Activated naive CD8-positive, alpha-beta T cell treated with anti-CD3 and anti-CD28 coated beads for 36 hours (primary cell): ENCODE results near the gene GGTLC2. TPM values are rescaled to one million over a fixed set of nuclear protein-coding genes. Genes with fewer than 3 reads are reported as not detected.
"Not testable (repeated sequence)": the region's sequence is repeated elsewhere in the genome, so short reads cannot be mapped to it uniquely, and the experiment has no call there.

ENCODE experiments used
- DNase-seq: peaks from one replicate; pipeline ENCODE4 v3.0.0; 2021
- H3K27ac Mint-ChIP-seq: one replicate; pipeline ENCODE4 v1.8.0; 2022; ENCODE audit warnings: mild to moderate bottlenecking, moderate library complexity, mixed read lengths
- H3K27me3 Mint-ChIP-seq: one replicate; pipeline ENCODE4 v1.8.0; 2022; ENCODE audit warnings: mild to moderate bottlenecking, mixed read lengths
- H3K36me3 Mint-ChIP-seq: one replicate; pipeline ENCODE4 v1.8.0; 2021; ENCODE audit warnings: mild to moderate bottlenecking, mixed read lengths
- H3K4me1 Mint-ChIP-seq: one replicate; pipeline ENCODE4 v1.8.0; 2021; ENCODE audit warnings: mixed read lengths
- H3K4me3 Mint-ChIP-seq: one replicate; pipeline ENCODE4 v1.8.0; 2022; ENCODE audit warnings: mild to moderate bottlenecking, moderate library complexity, mixed read lengths
- H3K9me3 Mint-ChIP-seq: one replicate; pipeline ENCODE4 v1.8.0; 2022; ENCODE audit warnings: mixed read lengths
- total RNA-seq, 2 experiments: library from RNA; stranded (reverse); gene quantifications; one replicate each; pipeline ENCODE4 v1.2.3, GENCODE V29; 2021

GGTLC2 gene
- total RNA-seq, 2 experiments from 2014 or later, result not detected

- not testable (repeated sequence) for H3K36me3 Mint-ChIP-seq, H3K4me3 Mint-ChIP-seq, DNase-seq, H3K27me3 Mint-ChIP-seq, H3K4me1 Mint-ChIP-seq, H3K27ac Mint-ChIP-seq, H3K9me3 Mint-ChIP-seq
Observed at GRCh38 chr22:22652102-22652501, 7.7 kb downstream of the GGTLC2 start.

DNA sequence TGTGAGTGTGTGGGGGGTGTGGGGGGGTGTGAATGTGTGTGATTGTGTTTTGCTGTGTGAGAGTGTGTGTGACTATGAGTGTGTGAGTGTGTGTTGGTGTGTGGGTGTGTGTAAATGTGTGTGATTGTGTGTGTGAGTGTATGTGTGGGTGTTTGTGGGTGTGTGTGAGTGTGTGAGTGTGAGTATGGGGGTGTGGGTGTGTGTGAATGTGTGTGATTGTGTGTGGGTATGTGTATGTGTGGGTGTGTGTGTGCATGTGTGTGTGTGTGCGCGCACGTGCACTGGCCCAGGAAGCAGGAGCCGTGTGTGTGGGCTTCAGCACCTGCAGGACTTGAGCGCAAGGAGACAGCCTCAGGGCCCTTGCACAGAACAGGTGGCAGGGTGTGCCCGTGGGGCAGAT is 8.2 kb downstream of the GGTLC2 start:
- H3K27me3 Mint-ChIP-seq, H3K4me1 Mint-ChIP-seq, H3K27ac Mint-ChIP-seq, DNase-seq, H3K9me3 Mint-ChIP-seq, H3K36me3 Mint-ChIP-seq, H3K4me3 Mint-ChIP-seq: not testable (repeated sequence)

DNA sequence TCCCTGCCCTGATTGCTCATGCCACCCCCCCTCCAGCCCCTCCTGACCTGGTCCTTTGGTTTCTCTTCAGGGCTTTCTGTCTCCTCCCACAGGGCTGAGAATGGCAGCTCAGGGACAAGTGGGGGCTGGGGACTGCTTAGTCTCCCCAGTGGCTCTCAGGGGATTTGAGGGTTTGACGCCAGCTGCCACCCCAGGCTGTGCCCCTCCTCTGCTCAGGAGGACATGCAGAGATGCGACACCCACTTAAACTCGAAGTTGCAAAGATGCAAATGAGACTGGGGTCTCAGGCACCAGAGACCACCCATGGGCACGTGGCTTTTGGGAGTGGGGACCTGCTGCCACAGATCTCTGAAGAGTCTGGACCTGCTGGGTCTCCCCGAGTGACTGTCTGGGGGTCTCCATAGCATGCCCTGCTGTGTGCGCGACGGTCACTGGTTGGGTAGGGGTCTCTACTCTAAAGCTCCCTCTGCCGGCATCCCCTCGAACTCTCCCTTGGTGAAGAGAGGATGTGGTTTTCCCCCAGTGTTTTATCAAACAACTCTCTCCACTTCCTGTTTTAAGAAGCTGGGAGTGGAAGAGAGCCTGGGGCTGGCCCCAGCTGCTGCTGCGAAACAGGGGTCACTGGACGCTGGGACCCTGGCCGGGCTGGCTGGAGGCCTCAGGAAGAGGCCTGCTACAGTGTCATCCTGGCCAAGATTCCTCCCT is 9.4 kb downstream of the GGTLC2 start:
- not testable (repeated sequence) for H3K4me3 Mint-ChIP-seq, H3K27me3 Mint-ChIP-seq, H3K36me3 Mint-ChIP-seq, H3K9me3 Mint-ChIP-seq, H3K27ac Mint-ChIP-seq, H3K4me1 Mint-ChIP-seq, DNase-seq

DNA sequence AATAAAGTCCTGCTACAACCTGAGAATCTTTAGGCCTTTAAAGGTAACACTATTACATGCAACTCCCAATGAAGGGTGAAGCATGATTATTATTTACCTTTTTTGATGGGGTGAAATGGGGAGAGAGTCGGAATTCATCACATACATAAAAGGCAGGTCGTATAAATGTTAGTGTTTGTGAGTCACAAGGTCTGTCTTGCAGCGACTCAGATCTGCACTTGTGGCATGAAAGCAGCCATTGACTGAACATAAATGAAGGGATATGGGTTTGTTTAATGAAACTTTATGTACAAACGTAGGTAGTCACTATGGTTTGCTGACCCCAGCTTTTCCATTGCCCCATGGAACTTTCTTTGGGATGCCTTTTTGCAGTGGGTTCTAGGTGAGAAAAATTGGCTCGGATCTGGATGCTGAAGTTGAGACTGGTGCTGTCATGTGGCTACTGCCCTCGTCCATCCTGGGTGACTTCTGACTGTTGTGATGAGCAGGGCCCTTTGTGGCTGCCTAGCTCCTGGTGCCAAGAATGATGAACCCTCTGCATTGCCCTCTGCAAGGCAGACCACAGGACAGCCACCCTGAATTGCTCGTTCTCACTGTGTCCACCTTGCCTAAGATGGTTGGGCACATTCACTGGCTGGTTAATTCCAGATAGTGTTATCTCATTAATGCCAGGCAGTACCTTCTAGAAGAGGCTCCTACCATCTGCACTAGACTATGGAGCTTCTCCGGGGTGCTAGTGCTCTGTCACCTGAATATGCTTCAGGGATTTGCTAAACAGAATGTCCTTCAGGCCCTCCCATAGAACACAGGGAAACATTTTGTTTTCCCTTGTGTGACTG is 11.3 kb downstream of the GGTLC2 start:
- H3K36me3 Mint-ChIP-seq, result no peaks in the 10 kb centered on the region
- H3K4me3 Mint-ChIP-seq, result no peak overlapping the region
- no peak for DNase-seq
- no peaks in the 10 kb centered on the region for H3K9me3 Mint-ChIP-seq
- H3K4me1 Mint-ChIP-seq, result peaks cover 2% of the 10 kb centered on the region
- no peaks in the 10 kb centered on the region for H3K27me3 Mint-ChIP-seq
- no peak overlapping the region for H3K27ac Mint-ChIP-seq

DNA sequence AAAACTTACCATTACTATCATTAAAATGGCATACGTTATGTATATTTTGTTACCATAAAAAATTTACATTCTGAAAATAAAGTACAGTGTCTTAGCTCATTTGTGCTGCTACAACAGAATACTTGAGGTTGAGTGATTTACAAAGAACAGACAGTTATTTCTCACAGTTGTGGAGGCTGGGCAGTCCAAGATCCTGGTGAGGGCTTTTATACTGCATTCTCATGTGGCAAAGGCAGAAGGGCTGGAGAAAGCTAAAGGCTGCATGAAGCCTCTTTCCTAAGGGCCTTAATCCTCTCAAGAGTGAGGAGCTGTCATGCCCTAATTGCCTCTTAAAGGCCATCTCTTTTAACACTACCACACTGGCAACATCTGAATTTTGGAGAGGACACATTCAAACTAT is 13.3 kb downstream of the GGTLC2 start:
- DNase-seq, result no peak
- Mint-ChIP-seq H3K4me3 (no peak overlapping the region), H3K27ac (no peak overlapping the region), H3K9me3 (no peaks in the 10 kb centered on the region), H3K27me3 (no peaks in the 10 kb centered on the region), H3K36me3 (no peaks in the 10 kb centered on the region), H3K4me1 (peaks cover 2% of the 10 kb centered on the region)

GRCh38 chr22:22661275-22661674 is 16.9 kb downstream of the GGTLC2 start:
- Mint-ChIP-seq H3K4me3 (no peak overlapping the region), H3K4me1 (no peaks in the 10 kb centered on the region), H3K27ac (no peak overlapping the region), H3K27me3 (no peaks in the 10 kb centered on the region), H3K36me3 (no peaks in the 10 kb centered on the region), H3K9me3 (no peaks in the 10 kb centered on the region)
- no peak for DNase-seq

DNA sequence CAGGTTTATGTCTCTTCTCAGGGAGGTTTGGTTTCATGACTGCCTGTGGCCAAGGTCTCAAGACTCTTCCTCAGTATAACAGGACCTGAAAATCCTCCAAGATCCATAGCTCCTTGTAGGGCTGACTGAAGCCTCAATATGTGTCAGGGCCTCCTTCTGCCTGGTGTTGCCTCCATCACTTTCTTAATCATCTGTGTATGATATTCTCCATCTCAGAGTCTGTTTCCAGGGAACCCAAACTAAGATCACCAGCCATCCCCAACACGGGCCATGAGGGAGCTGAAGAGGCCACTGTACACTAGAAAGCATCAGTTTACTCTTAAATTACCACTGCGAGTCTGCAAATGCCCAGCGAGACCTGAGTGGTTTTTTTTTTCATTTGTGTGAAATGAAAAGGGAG is 17.7 kb downstream of the GGTLC2 start:
- no peaks in the 10 kb centered on the region for H3K36me3 Mint-ChIP-seq
- no peaks in the 10 kb centered on the region for H3K27me3 Mint-ChIP-seq
- no peak for DNase-seq
- no peaks in the 10 kb centered on the region for H3K4me1 Mint-ChIP-seq
- no peak overlapping the region for H3K4me3 Mint-ChIP-seq
- H3K9me3 Mint-ChIP-seq, result no peaks in the 10 kb centered on the region
- no peak overlapping the region for H3K27ac Mint-ChIP-seq

- H3K36me3 Mint-ChIP-seq, result no peaks in the 10 kb centered on the region
- no peaks in the 10 kb centered on the region for H3K4me1 Mint-ChIP-seq
- no peaks in the 10 kb centered on the region for H3K9me3 Mint-ChIP-seq
- no peaks in the 10 kb centered on the region for H3K27me3 Mint-ChIP-seq
- no peak for DNase-seq
- H3K27ac Mint-ChIP-seq, result no peak overlapping the region
- H3K4me3 Mint-ChIP-seq, result no peak overlapping the region
Observed at GRCh38 chr22:22663861-22664800, 19.7 kb downstream of the GGTLC2 start.

- Mint-ChIP-seq H3K27ac (no peak overlapping the region), H3K9me3 (no peaks in the 10 kb centered on the region), H3K4me3 (no peak overlapping the region), H3K4me1 (no peaks in the 10 kb centered on the region), H3K36me3 (no peaks in the 10 kb centered on the region), H3K27me3 (no peaks in the 10 kb centered on the region)
- DNase-seq, result peak; percentile 23
Observed at GRCh38 chr22:22666307-22667091, 22.1 kb downstream of the GGTLC2 start.

DNA sequence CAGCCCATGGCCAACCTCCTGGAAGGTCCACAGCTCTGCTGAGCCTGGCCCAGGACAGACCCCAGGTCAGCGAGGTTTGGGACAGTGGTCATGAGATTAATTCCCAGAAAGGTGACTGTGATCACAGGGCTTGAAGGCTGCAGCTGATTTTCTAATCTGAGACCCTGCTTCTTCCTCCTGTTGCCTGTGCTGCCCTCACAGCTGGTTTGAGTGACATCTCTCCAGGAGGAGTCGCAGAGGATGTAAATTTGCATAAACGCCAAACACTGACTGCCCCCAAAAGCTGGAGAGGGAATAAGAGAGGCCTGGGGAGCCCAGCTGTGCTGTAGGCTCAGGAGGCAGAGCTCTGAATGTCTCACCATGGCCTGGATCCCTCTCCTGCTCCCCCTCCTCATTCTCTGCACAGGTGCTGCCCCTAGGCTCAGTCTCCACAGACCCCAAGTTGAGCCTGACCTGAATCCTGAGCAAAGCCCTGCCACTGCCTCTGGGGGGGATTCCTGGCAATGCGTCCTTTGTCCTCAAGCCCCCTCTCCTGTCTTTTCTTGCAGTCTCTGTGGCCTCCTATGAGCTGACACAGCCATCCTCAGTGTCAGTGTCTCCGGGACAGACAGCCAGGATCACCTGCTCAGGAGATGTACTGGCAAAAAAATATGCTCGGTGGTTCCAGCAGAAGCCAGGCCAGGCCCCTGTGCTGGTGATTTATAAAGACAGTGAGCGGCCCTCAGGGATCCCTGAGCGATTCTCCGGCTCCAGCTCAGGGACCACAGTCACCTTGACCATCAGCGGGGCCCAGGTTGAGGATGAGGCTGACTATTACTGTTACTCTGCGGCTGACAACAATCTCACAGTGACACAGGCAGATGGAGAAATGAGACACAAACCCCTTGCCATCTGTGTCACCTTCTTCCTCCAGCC is 23.8 kb downstream of the GGTLC2 start:
- Mint-ChIP-seq H3K4me3 (no peak overlapping the region), H3K27ac (no peak overlapping the region), H3K9me3 (no peaks in the 10 kb centered on the region), H3K4me1 (no peaks in the 10 kb centered on the region), H3K27me3 (peaks cover 4% of the 10 kb centered on the region), H3K36me3 (no peaks in the 10 kb centered on the region)
- no peak for DNase-seq

DNA sequence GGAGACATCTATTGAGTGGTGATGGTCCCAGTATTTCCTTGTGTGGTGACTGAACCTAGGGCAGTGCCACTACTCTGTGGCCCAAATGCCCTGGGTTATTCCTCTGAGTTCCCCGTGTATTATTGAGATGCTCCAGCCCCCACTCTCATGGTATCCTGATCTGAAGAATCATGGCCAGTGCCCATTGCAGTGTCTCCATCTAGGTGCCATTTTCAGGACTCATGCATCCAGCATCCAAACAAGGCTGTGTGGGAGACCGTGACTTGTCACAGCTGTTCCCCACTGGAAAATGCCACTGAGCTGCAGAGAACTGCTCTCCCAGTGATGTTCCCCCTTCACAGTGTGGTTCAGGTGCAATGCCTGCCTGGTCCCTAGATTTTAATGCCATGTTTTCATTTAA is 24.7 kb downstream of the GGTLC2 start:
- no peaks in the 10 kb centered on the region for H3K9me3 Mint-ChIP-seq
- no peaks in the 10 kb centered on the region for H3K4me1 Mint-ChIP-seq
- H3K27ac Mint-ChIP-seq, result no peak overlapping the region
- H3K27me3 Mint-ChIP-seq, result peaks cover 4% of the 10 kb centered on the region
- no peaks in the 10 kb centered on the region for H3K36me3 Mint-ChIP-seq
- H3K4me3 Mint-ChIP-seq, result no peak overlapping the region
- no peak for DNase-seq

DNA sequence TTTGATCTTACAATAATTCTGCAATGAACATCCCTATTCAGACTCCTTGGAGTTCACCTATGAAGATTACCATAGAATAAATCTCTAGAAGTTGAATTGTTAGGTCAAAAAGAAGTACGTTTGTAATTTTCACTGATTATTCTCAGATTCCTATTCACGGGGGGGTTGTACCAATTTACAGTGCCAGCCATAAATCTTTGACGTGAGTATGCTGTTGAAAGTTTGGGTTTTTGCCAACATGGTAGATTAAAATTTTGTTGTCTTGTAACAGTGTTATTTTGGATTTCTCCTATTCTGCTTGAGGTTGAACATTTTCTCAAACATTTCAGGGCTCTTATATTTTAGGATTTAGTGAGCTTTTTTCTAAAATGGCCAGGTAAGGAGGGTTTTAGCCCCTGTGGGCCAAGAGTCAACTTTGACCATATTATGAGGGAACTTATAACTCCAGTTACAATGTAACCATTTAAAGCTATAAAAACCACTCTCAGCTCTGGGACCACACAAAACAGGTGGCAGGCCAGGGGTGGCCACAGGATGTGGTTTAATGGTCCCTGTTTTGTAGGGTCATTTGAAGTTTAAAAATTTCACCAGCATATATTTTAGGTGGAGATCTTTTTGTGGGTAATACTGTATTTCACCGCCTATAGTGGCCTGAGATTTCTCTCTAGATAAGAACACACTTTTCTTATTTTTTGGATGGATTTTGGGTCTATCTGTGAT is 25.8 kb downstream of the GGTLC2 start:
- no peaks in the 10 kb centered on the region for H3K9me3 Mint-ChIP-seq
- no peaks in the 10 kb centered on the region for H3K4me1 Mint-ChIP-seq
- H3K27ac Mint-ChIP-seq, result no peak overlapping the region
- peaks cover 4% of the 10 kb centered on the region for H3K27me3 Mint-ChIP-seq
- H3K4me3 Mint-ChIP-seq, result no peak overlapping the region
- no peak for DNase-seq
- H3K36me3 Mint-ChIP-seq, result no peaks in the 10 kb centered on the region

DNA sequence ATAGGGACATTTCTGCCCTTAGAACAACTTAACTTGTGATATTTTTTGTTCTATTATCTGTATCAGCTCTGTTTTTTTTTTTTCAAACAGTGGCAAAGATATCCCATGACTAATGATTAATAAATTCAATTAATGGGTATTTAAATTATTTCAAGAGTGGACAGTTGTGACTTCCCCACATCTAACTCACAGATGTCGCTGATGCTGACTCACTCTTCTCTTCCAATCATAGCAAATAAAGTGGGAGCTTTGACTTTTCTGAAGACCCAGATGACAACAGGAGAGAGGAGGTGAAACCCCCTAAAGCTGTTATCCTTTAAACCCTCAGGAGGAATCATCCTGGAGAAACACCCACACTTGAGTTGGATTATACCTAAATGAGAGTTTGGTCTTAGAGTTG is 27.1 kb downstream of the GGTLC2 start:
- no peak overlapping the region for H3K27ac Mint-ChIP-seq
- H3K27me3 Mint-ChIP-seq, result peaks cover 4% of the 10 kb centered on the region
- no peaks in the 10 kb centered on the region for H3K4me1 Mint-ChIP-seq
- H3K4me3 Mint-ChIP-seq, result no peak overlapping the region
- H3K36me3 Mint-ChIP-seq, result no peaks in the 10 kb centered on the region
- no peaks in the 10 kb centered on the region for H3K9me3 Mint-ChIP-seq
- no peak for DNase-seq
